ENCODE data around the gene MAPK12.

Gene MAPK12

GRCh38 chr22:50250555-50251476 lies 10.7 kb downstream of the MAPK12 start, which contains the start of gene HDAC10:
Gene HDAC10 (minus strand): TSS chr22:50251265. CDS start chr22:50251032, 233 bp downstream.
- FAIRE-seq, result peak; percentile 96
- TF ChIP-seq POLR2A (IDR thresholded peaks at IDR 0.05; ENCODE audit: low read depth, low read length) (peak; percentile 57; the same call in 1 of the 2 replicates), POU2F2 (IDR thresholded peaks at IDR 0.05; ENCODE audit: low read depth, low read length) (no peak), TAF1 (IDR thresholded peaks at IDR 0.05; ENCODE audit: low read depth, low read length) (peak; percentile 15; the same call in 1 of the 2 replicates), POLR2AphosphoS5 (IDR thresholded peaks at IDR 0.05; ENCODE audit: low read depth, low read length) (peak; percentile 60; the same call in 1 of the 2 replicates), PAX5 (IDR thresholded peaks at IDR 0.05; ENCODE audit: insufficient read depth, low read length, severe bottlenecking) (no peak), SPI1 (IDR thresholded peaks at IDR 0.05; ENCODE audit: low read depth, low read length) (no peak)
- peak; percentile 98 for DNase-seq (ENCODE audit: insufficient read length, low spot score)

GRCh38 chr22:50250249-50250554 lies 11.3 kb downstream of the MAPK12 start:
- no peak for DNase-seq (ENCODE audit: insufficient read length, low spot score)
- TF ChIP-seq POU2F2 (IDR thresholded peaks at IDR 0.05; ENCODE audit: low read depth, low read length) (no peak), PAX5 (IDR thresholded peaks at IDR 0.05; ENCODE audit: insufficient read depth, low read length, severe bottlenecking) (no peak), SPI1 (IDR thresholded peaks at IDR 0.05; ENCODE audit: low read depth, low read length) (no peak), POLR2AphosphoS5 (IDR thresholded peaks at IDR 0.05; ENCODE audit: low read depth, low read length) (no peak), POLR2A (IDR thresholded peaks at IDR 0.05; ENCODE audit: low read depth, low read length) (no peak), TAF1 (IDR thresholded peaks at IDR 0.05; ENCODE audit: low read depth, low read length) (no peak)
- peak; percentile 54 for FAIRE-seq

DNA sequence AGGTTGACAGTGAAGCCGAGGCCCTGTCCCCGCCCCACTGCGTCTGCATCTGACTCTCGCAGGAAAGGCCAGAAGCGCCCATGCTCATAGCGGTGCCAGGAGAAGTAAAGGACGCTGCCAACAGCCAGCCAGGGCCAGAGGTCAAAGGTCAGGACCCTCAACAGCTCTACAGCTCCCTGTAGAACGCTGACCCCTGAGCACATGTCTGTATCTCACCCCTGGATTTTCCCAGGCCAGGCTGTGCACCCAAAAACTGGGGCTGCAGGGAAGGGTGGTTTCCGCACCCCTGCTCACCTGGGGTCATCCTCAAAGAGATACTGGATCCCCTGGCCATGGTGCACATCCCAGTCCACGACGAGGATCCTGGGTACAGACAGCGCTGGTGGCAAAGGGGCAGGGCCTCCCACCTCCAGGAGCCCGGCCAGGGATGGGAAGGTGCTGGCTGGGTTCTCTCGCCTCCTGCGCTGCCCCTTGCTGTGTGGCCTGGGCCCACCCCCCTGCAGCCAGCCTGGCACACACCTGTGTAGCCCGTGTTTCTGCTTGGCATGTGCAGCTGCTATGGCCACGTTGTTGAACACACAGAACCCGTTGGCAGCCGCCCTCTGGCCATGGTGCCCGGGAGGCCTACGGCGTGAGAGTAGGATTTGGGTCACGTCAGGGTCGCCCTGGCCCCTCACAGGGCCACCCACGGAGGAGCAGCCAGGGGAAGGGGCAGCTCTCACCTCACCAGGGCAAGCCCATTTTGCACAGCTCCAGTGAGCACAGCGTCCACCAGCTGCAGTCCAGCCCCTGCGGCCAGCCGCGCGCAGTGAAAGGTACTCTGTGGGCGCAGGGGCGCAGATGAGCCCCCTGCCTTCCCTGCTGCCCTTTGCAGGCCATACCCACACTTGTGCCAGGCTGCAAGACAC lies 11.9 kb downstream of the MAPK12 start:
- DNase-seq (ENCODE audit: insufficient read length, low spot score), result no peak
- TF ChIP-seq POLR2AphosphoS5 (IDR thresholded peaks at IDR 0.05; ENCODE audit: low read depth, low read length) (no peak), POLR2A (IDR thresholded peaks at IDR 0.05; ENCODE audit: low read depth, low read length) (no peak), PAX5 (IDR thresholded peaks at IDR 0.05; ENCODE audit: insufficient read depth, low read length, severe bottlenecking) (no peak), TAF1 (IDR thresholded peaks at IDR 0.05; ENCODE audit: low read depth, low read length) (no peak), SPI1 (IDR thresholded peaks at IDR 0.05; ENCODE audit: low read depth, low read length) (no peak), POU2F2 (IDR thresholded peaks at IDR 0.05; ENCODE audit: low read depth, low read length) (no peak)
- FAIRE-seq, result no peak

- no peak for FAIRE-seq
- TF ChIP-seq POLR2AphosphoS5 (IDR thresholded peaks at IDR 0.05; ENCODE audit: low read depth, low read length) (no peak), SPI1 (IDR thresholded peaks at IDR 0.05; ENCODE audit: low read depth, low read length) (no peak), POLR2A (IDR thresholded peaks at IDR 0.05; ENCODE audit: low read depth, low read length) (no peak), PAX5 (IDR thresholded peaks at IDR 0.05; ENCODE audit: insufficient read depth, low read length, severe bottlenecking) (no peak), TAF1 (IDR thresholded peaks at IDR 0.05; ENCODE audit: low read depth, low read length) (no peak), POU2F2 (IDR thresholded peaks at IDR 0.05; ENCODE audit: low read depth, low read length) (no peak)
Observed at GRCh38 chr22:50248196-50249081, 13.0 kb downstream of the MAPK12 start.

GRCh38 chr22:50247748-50248147 lies 13.7 kb downstream of the MAPK12 start:
- FAIRE-seq (peak; percentile 93), DNase-seq (ENCODE audit: insufficient read length, low spot score) (no peak)
- TF ChIP-seq PAX5 (IDR thresholded peaks at IDR 0.05; ENCODE audit: insufficient read depth, low read length, severe bottlenecking) (no peak), POLR2A (IDR thresholded peaks at IDR 0.05; ENCODE audit: low read depth, low read length) (no peak; the same call in 1 of the 2 replicates), SPI1 (IDR thresholded peaks at IDR 0.05; ENCODE audit: low read depth, low read length) (no peak), POU2F2 (IDR thresholded peaks at IDR 0.05; ENCODE audit: low read depth, low read length) (peak; percentile 52; the same call in 1 of the 2 replicates), TAF1 (IDR thresholded peaks at IDR 0.05; ENCODE audit: low read depth, low read length) (no peak), POLR2AphosphoS5 (IDR thresholded peaks at IDR 0.05; ENCODE audit: low read depth, low read length) (peak; percentile 52)

More at GRCh38 chr22:50248196-50249081, 13.0 kb downstream of the MAPK12 start:
- DNase-seq (ENCODE audit: insufficient read length, low spot score), result no peak

GRCh38 chr22:50246242-50247175 lies 15.0 kb downstream of the MAPK12 start:
- DNase-seq (ENCODE audit: insufficient read length, low spot score) (no peak), FAIRE-seq (no peak)
- TF ChIP-seq TAF1 (IDR thresholded peaks at IDR 0.05; ENCODE audit: low read depth, low read length) (no peak), POLR2A (IDR thresholded peaks at IDR 0.05; ENCODE audit: low read depth, low read length) (peak; percentile 13; the same call in 1 of the 2 replicates)

DNA sequence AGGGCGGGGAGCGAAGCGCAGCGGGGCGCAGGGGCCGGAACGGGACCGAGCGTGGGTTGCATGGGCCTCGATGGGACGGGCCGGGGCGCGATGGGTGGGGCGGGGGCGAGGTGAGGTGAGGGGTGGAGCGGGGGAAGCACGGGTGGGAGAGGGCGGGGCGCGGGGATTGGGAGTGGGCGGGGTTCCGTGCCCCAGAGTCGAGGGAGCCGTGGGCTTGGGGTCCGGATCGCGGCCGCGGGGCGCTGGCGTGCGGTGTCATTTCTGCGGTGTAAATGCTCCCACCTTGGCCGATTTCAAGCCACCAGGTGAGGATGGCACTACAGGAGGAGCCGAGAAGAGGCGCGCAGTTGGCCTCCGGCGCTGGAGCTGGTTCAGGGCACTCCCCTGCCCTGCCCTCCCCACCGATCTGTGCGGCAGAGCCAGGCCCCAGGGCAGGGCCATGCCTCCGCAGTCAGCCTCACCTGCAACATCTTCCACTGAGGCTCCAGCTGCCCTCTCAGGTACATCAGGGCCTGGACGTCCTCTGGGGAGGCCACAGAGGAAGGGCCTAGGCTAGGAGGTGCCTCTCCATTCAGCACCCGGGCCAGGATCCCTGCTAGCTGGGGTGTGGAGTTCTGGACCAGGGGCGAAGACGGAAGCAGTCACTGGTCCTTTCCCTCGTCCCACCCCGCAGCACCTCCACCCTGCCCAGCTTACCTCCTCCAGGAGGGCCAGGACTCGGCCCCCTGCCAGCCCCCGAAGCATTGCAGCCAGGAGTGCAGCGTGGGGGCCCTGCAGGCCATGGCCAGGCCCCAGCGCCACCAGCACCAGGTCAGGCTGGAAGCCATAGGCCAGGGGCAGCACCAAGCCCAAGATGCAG lies 16.0 kb downstream of the MAPK12 start:
- FAIRE-seq, result no peak
- no peak for DNase-seq (ENCODE audit: insufficient read length, low spot score)
- no peak; the same call in 1 of the 2 replicates for TF ChIP-seq POLR2AphosphoS5 (IDR thresholded peaks at IDR 0.05; ENCODE audit: low read depth, low read length)
- TF ChIP-seq POLR2A (IDR thresholded peaks at IDR 0.05; ENCODE audit: low read depth, low read length), result no peak
- no peak for TF ChIP-seq TAF1 (IDR thresholded peaks at IDR 0.05; ENCODE audit: low read depth, low read length)
- TF ChIP-seq SPI1 (IDR thresholded peaks at IDR 0.05; ENCODE audit: low read depth, low read length), result no peak
- TF ChIP-seq POU2F2 (IDR thresholded peaks at IDR 0.05; ENCODE audit: low read depth, low read length), result no peak
- no peak for TF ChIP-seq PAX5 (IDR thresholded peaks at IDR 0.05; ENCODE audit: insufficient read depth, low read length, severe bottlenecking)
